ENCODE data around the gene TYMP.

DNA sequence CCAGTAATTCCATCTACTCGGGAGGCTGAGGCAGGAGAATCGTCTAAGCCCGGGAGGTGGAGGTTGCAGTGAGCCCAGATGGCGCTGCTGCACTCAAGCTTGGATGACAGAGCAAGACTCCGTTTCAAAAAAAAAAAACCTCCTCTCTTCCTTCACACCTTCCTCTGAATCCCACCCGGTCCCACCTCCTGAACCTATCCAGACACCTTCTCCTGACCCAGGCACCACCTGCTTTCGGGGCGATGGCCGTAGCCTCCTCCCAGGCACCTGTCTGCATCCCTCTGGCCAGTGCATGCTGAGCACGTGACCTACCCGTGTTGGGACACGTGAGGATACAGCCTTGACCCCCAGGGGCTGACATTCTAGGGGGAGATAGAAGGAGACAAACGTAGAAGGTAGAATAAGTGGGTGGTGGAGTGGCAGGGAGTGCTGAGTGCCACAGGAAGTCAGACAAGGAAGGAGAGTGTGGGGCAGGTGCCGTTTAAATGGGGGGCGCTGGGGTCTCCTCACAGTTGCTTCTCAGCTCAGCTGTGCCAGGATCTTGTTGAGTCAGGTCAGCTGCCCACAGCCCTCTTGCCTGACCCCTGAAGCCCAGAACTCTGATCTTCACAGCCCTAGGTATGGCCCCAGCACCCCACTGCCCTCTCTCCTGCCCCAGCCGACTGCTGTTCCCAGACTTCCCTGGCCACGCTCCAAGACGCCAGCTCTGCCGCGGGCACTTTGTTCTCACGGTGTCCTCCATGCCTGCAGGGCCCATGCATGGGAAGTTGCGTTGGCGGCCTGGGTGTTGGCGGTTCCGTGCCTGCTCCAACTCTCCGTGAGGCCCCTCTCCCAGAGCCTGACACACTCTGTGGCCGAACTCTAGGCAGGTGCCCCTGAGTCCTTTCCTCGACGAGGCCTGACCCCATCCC lies 44.3 kb downstream of the TYMP start:
- TF ChIP-seq, protein P1, sequence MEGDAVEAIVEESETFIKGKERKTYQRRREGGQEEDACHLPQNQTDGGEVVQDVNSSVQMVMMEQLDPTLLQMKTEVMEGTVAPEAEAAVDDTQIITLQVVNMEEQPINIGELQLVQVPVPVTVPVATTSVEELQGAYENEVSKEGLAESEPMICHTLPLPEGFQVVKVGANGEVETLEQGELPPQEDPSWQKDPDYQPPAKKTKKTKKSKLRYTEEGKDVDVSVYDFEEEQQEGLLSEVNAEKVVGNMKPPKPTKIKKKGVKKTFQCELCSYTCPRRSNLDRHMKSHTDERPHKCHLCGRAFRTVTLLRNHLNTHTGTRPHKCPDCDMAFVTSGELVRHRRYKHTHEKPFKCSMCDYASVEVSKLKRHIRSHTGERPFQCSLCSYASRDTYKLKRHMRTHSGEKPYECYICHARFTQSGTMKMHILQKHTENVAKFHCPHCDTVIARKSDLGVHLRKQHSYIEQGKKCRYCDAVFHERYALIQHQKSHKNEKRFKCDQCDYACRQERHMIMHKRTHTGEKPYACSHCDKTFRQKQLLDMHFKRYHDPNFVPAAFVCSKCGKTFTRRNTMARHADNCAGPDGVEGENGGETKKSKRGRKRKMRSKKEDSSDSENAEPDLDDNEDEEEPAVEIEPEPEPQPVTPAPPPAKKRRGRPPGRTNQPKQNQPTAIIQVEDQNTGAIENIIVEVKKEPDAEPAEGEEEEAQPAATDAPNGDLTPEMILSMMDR (IDR thresholded peaks at IDR 0.05; ENCODE audit: insufficient read depth, low read depth, low read length): no peak
- TF ChIP-seq EZH2 (IDR thresholded peaks at IDR 0.05; ENCODE audit: insufficient read depth, low read length): no peak
